GM21447 (cell line): Measurements from ENCODE around the gene SPDYE2.
"Not testable (repeated sequence)": the region's sequence is repeated elsewhere in the genome, so short reads cannot be mapped to it uniquely, and the experiment has no call there.

ENCODE experiments used
- ATAC-seq: cut with Tn5 transposase; IDR thresholded peaks from one replicate; pipeline ENCODE4 v1.9.1; 2021; ENCODE audit not compliant: unreplicated experiment

Gene SPDYE2

GRCh38 chr7:102535062-102535615 is 15.9 kb upstream of the SPDYE2 start:
- not testable (repeated sequence) for ATAC-seq

GRCh38 chr7:102540604-102541003 is 10.4 kb upstream of the SPDYE2 start:
- not testable (repeated sequence) for ATAC-seq

GRCh38 chr7:102542083-102542482 is 8.9 kb upstream of the SPDYE2 start:
- not testable (repeated sequence) for ATAC-seq

GRCh38 chr7:102542771-102543170 is 8.3 kb upstream of the SPDYE2 start:
- ATAC-seq, result not testable (repeated sequence)

- ATAC-seq, result not testable (repeated sequence)
Observed at GRCh38 chr7:102543596-102543995, 7.4 kb upstream of the SPDYE2 start, which contains the start of gene UPK3BL2. TSS of gene UPK3BL2 (minus strand) at chr7:102543696. CDS start at chr7:102543636, 60 bp downstream.

GRCh38 chr7:102544372-102544771 is 6.7 kb upstream of the SPDYE2 start:
- not testable (repeated sequence) for ATAC-seq

- not testable (repeated sequence) for ATAC-seq
Observed at GRCh38 chr7:102545288-102545687, 5.7 kb upstream of the SPDYE2 start.

GRCh38 chr7:102546353-102546752 is 4.7 kb upstream of the SPDYE2 start:
- ATAC-seq, result peak; percentile 80

GRCh38 chr7:102568620-102569019 is 17.6 kb downstream of the SPDYE2 start:
- ATAC-seq, result not testable (repeated sequence)

- peak; percentile 96 for ATAC-seq
Observed at GRCh38 chr7:102572261-102573239, 21.5 kb downstream of the SPDYE2 start, which contains the start of gene POLR2J3. TSS of gene POLR2J3 (minus strand) at chr7:102572583. CDS start at chr7:102572521, 62 bp downstream.

GRCh38 chr7:102574607-102575006 is 23.6 kb downstream of the SPDYE2 start:
- ATAC-seq, result not testable (repeated sequence)

GRCh38 chr7:102576363-102576762 is 25.3 kb downstream of the SPDYE2 start:
- not testable (repeated sequence) for ATAC-seq

GRCh38 chr7:102577315-102578240 is 26.6 kb downstream of the SPDYE2 start:
- ATAC-seq, result not testable (repeated sequence)

GRCh38 chr7:102578486-102578885 is 27.5 kb downstream of the SPDYE2 start:
- not testable (repeated sequence) for ATAC-seq

GRCh38 chr7:102581722-102582121 is 30.7 kb downstream of the SPDYE2 start:
- not testable (repeated sequence) for ATAC-seq

GRCh38 chr7:102583495-102583894 is 32.5 kb downstream of the SPDYE2 start:
- not testable (repeated sequence) for ATAC-seq

- ATAC-seq, result peak; percentile 51
Observed at GRCh38 chr7:102589857-102590256, 38.8 kb downstream of the SPDYE2 start.

- ATAC-seq, result peak; percentile 47
Observed at GRCh38 chr7:102592477-102593019, 41.5 kb downstream of the SPDYE2 start.

GRCh38 chr7:102593637-102594334 is 42.8 kb downstream of the SPDYE2 start:
- peak; percentile 48 for ATAC-seq

GRCh38 chr7:102596036-102596435 is 45.0 kb downstream of the SPDYE2 start:
- ATAC-seq, result not testable (repeated sequence)
